Lung (tissue), 12 donors: ENCODE results near the gene USP21. TPM values are rescaled to one million over a fixed set of nuclear protein-coding genes. Genes with fewer than 3 reads are reported as not detected.

Source experiments
- ATAC-seq: fragments of 200-7000 bp; cut with Tn5 transposase; one replicate; pipeline ENCODE4 v1.9.1; 2020; ENCODE audit warnings: moderate number of reproducible peaks; ENCODE audit not compliant: insufficient read depth, low FRiP score
- DNase-seq, 3 donors: peaks; one replicate each; pipeline ENCODE4 v3.0.0-alpha.2; 2013 to 2017
- H3K27ac ChIP-seq, 2 donors: one replicate each; pipeline ENCODE4 v1.5.1; 2013; ENCODE audit warnings: mild to moderate bottlenecking in 2 of 2, moderate library complexity in 2 of 2, control low read depth in 1 of 2, inconsistent platforms in 1 of 2, low read depth in 1 of 2, low read length in 1 of 2
- H3K27me3 ChIP-seq, 3 donors: one replicate each; pipeline ENCODE4 v1.5.1; 2013; ENCODE audit warnings: low read length in 2 of 3; ENCODE audit not compliant: control insufficient read depth in 3 of 3, insufficient read depth in 3 of 3
- H3K36me3 ChIP-seq, 4 donors: one replicate each; pipeline ENCODE4 v1.5.1; 2013; ENCODE audit warnings: low read length in 4 of 4, mild to moderate bottlenecking in 1 of 4, moderate library complexity in 1 of 4; ENCODE audit not compliant: control insufficient read depth in 4 of 4, insufficient read depth in 4 of 4
- H3K4me1 ChIP-seq, 5 donors: one replicate each; pipeline ENCODE4 v1.5.1; 2013; ENCODE audit warnings: low read length in 5 of 5, mild to moderate bottlenecking in 2 of 5, moderate library complexity in 1 of 5; ENCODE audit not compliant: control insufficient read depth in 5 of 5, insufficient read depth in 5 of 5
- H3K4me3 ChIP-seq: one replicate; pipeline ENCODE4 v1.5.1; 2013; ENCODE audit warnings: mild to moderate bottlenecking, control low read depth, moderate library complexity
- H3K9ac ChIP-seq, 2 donors: one replicate each; pipeline ENCODE4 v1.5.1; 2013; ENCODE audit warnings: low read length in 2 of 2, control low read depth in 1 of 2; ENCODE audit not compliant: insufficient read depth in 1 of 2
- H3K9me3 ChIP-seq, 4 donors: one replicate each; pipeline ENCODE4 v1.5.1; 2013; ENCODE audit warnings: low read length in 3 of 4, mild to moderate bottlenecking in 1 of 4, moderate library complexity in 1 of 4; ENCODE audit not compliant: control insufficient read depth in 4 of 4, insufficient read depth in 3 of 4
- CTCF ChIP-seq: IDR thresholded peaks from 2 replicates; pipeline ENCODE4 v1.5.1; 2012; ENCODE audit warnings: mild to moderate bottlenecking; ENCODE audit errors: control extremely low read depth, extremely low read depth
- WGBS, 2 donors: extraction: QIAGEN DNeasy Blood & Tissue Kit; methylation state at CpG; one replicate each; pipeline ENCODE4 v1.1.7; 2013; 5-methylcytosine and 5-hydroxymethylcytosine counted together
- polyA plus RNA-seq, 2 donors: library from polyadenylated mRNA; stranded (reverse); fragments of 200-250 nt; gene quantifications; one replicate each; pipeline ENCODE4 v1.2.1, GENCODE V29; 2013
- total RNA-seq, 2 donors: library from RNA; depleted of rRNA in 1 of 2; stranded (reverse); fragments of >200 nt in 1 of 2; gene quantifications; one replicate each; pipeline ENCODE4 v1.2.1, GENCODE V29; 2014 to 2021
- donor health status: control.
- donor health status: control.
- donor health status: Bipolar disorder and iron deficiency.
- donor health status: healthy.
- donor health status: DM: yes; HTN: yes; CAD: no.

The USP21 gene
- total and polyA plus RNA-seq, 4 donors: 18.2 to 28.6 (median 21.2) TPM

- Histone ChIP-seq H3K4me3 (no peak overlapping the region), H3K36me3 (peaks cover 0 to 9% (median 5%) of the 10 kb centered on the region in 4 donors), H3K9ac (peak overlapping the region in 1 of 2 donors; percentile 99), H3K9me3 (no peaks in the 10 kb centered on the region), H3K27me3 (no peaks in the 10 kb centered on the region), H3K27ac (peak overlapping the region in 1 of 2 donors; percentile 99), H3K4me1 (peaks cover 0 to 9% (median 3%) of the 10 kb centered on the region in 5 donors)
- peak in 1 of 3 donors; percentile 20 for DNase-seq
- no peak for ATAC-seq
- 19 to 23% methylated on average over 9 of the region's 9 CpGs for WGBS, 2 donors
- TF ChIP-seq CTCF: no peak
Observed at GRCh38 chr1:161153176-161153575, 6.1 kb upstream of the USP21 start.

- peak; percentile 91 for ATAC-seq
- Histone ChIP-seq H3K4me1 (peaks cover 0 to 11% (median 3%) of the 10 kb centered on the region in 5 donors), H3K27me3 (no peaks in the 10 kb centered on the region), H3K9me3 (no peaks in the 10 kb centered on the region), H3K4me3 (peak within 1 kb of the TSS; percentile 54), H3K27ac (peak within 1 kb of the TSS; percentile 94 to 99), H3K9ac (peak within 1 kb of the TSS; percentile 75 to 99), H3K36me3 (peaks cover 0 to 13% (median 5%) of the 10 kb centered on the region in 4 donors)
- WGBS, 2 donors: 0 to 1% methylated on average over 33 of the region's 33 CpGs
- DNase-seq: peak; percentile 87 to 94 (median 94)
- no peak for TF ChIP-seq CTCF
Observed at GRCh38 chr1:161153682-161154337, 5.5 kb upstream of the USP21 start, which contains the start of gene UFC1. TSS of gene UFC1 (plus strand) at chr1:161153978. CDS start at chr1:161153998, 20 bp downstream.

- 89 to 96% methylated on average over 1 of the region's 1 CpG for WGBS, 2 donors
- no peak for TF ChIP-seq CTCF
- Histone ChIP-seq H3K27me3 (no peaks in the 10 kb centered on the region), H3K4me1 (peaks cover 4 to 27% (median 8%) of the 10 kb centered on the region in 5 donors), H3K36me3 (peaks cover 2 to 24% (median 9%) of the 10 kb centered on the region in 4 donors), H3K9ac (no peak overlapping the region), H3K4me3 (no peak overlapping the region), H3K9me3 (no peaks in the 10 kb centered on the region), H3K27ac (no peak overlapping the region)
- no peak for DNase-seq
- ATAC-seq: no peak
Observed at GRCh38 chr1:161157867-161158266, 1.4 kb upstream of the USP21 start.
